ENCODE data around the gene MYLK.

- TF ChIP-seq ELK1 (IDR thresholded peaks at IDR 0.05; ENCODE audit: borderline replicate concordance, low read depth, low read length) (no peak), POLR2A (IDR thresholded peaks at IDR 0.05; ENCODE audit: low read depth, low read length) (no peak), MXI1 (IDR thresholded peaks at IDR 0.05; ENCODE audit: borderline replicate concordance, low read depth, low read length) (no peak), RCOR1 (IDR thresholded peaks at IDR 0.05; ENCODE audit: insufficient replicate concordance, low read length) (no peak), RAD21 (IDR thresholded peaks at IDR 0.05; ENCODE audit: low read length) (no peak), SMC3 (IDR thresholded peaks at IDR 0.05; ENCODE audit: low read depth, low read length) (no peak), CEBPB (IDR thresholded peaks at IDR 0.05; ENCODE audit: low read depth, low read length) (no peak), BHLHE40 (IDR thresholded peaks at IDR 0.05; ENCODE audit: low read depth, low read length) (no peak), CHD1 (IDR thresholded peaks at IDR 0.05; ENCODE audit: low read depth, low read length) (no peak), MAFK (IDR thresholded peaks at IDR 0.05; ENCODE audit: low read depth, low read length) (no peak), RFX5 (IDR thresholded peaks at IDR 0.05; ENCODE audit: low read depth, low read length) (no peak), MAZ (IDR thresholded peaks at IDR 0.05; ENCODE audit: borderline replicate concordance, low read depth, low read length) (no peak)
- TF ChIP-seq, protein P1, sequence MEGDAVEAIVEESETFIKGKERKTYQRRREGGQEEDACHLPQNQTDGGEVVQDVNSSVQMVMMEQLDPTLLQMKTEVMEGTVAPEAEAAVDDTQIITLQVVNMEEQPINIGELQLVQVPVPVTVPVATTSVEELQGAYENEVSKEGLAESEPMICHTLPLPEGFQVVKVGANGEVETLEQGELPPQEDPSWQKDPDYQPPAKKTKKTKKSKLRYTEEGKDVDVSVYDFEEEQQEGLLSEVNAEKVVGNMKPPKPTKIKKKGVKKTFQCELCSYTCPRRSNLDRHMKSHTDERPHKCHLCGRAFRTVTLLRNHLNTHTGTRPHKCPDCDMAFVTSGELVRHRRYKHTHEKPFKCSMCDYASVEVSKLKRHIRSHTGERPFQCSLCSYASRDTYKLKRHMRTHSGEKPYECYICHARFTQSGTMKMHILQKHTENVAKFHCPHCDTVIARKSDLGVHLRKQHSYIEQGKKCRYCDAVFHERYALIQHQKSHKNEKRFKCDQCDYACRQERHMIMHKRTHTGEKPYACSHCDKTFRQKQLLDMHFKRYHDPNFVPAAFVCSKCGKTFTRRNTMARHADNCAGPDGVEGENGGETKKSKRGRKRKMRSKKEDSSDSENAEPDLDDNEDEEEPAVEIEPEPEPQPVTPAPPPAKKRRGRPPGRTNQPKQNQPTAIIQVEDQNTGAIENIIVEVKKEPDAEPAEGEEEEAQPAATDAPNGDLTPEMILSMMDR (conservative IDR thresholded peaks at IDR 0.05; ENCODE audit: low read depth, low read length), result no peak
- TF ChIP-seq, protein P2, sequence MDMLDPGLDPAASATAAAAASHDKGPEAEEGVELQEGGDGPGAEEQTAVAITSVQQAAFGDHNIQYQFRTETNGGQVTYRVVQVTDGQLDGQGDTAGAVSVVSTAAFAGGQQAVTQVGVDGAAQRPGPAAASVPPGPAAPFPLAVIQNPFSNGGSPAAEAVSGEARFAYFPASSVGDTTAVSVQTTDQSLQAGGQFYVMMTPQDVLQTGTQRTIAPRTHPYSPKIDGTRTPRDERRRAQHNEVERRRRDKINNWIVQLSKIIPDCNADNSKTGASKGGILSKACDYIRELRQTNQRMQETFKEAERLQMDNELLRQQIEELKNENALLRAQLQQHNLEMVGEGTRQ (IDR thresholded peaks at IDR 0.05; ENCODE audit: low read depth, low read length), result no peak
Observed at GRCh38 chr3:123766193-123767008, 117.7 kb downstream of the MYLK start.

Data from IMR-90 (cell line).